Activated CD8-positive, alpha-beta memory T cell treated with anti-CD3 and anti-CD28 coated beads for 1 hour (primary cell): ENCODE results near the gene NLRP7.
"Not testable (repeated sequence)": the region's sequence is repeated elsewhere in the genome, so short reads cannot be mapped to it uniquely, and the experiment has no call there.

Source experiments
- DNase-seq, 2 donors: peaks; one replicate each; pipeline ENCODE4 v3.0.0-alpha.2; 2020; ENCODE audit warnings: low read depth in 1 of 2; ENCODE audit errors: extremely low read depth in 1 of 2

The NLRP7 gene

DNA sequence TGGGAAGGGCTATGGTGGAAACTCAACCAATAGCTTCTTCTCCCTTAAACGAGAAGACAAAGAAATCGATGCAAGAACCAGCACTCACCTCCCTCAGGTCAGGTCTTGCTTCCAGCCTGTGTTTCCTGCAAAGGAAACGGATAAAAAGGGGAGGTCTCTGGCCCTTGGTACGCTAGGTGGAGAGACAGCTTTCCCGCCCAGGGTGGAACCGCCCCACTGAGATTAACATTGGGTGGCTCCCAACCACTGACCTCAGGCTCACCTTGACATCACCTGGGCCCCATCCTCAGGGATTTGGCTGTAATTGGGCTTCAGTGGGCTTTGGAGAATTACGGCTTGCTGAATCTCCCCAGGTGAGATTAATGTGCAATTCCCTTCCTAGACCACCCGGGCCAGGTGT lies at the start of gene NLRP7:
NLRP7 (minus strand) TSS at position 150 of the 400 bp plus-strand sequence.
- no peak for DNase-seq

DNA sequence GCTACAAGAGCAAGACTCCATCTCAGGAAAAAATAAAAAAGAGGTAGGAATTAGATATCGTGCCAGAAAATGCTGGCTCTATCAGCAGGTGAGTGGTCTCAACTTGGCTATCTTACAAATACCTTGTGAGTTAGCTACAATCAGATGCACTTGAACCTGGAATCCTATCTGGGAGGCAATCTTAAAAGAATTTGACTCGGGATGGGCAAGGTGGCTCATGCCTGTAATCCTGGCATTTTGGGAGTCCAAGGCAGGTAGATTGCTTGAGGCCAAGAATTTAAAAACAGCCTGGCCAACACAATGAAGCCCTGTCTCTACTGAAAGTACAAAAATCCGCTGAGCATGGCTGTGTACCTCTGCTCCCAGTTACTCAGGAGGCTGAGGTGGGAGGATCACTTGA lies 48.2 kb upstream of the NLRP7 start:
- DNase-seq: no peak

DNA sequence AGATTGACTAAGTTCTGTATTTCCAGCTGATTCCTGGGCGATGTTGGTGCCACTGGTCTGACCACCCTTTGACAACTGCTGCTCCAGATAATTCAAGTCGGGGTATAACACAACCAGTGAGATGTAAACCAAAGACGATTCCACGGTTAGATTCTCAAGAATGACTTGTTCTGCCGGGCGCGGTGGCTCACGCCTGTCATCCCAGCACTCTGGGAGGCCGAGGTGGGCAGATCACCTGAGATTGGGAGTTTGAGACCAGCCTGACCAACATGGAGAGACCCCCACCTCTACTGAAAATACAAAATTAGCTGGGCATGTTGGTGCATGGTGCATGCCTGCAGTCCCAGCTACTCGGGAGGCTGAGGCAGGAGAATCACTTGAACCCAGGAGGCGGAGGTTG lies 42.2 kb upstream of the NLRP7 start:
- not testable (repeated sequence) for DNase-seq

DNA sequence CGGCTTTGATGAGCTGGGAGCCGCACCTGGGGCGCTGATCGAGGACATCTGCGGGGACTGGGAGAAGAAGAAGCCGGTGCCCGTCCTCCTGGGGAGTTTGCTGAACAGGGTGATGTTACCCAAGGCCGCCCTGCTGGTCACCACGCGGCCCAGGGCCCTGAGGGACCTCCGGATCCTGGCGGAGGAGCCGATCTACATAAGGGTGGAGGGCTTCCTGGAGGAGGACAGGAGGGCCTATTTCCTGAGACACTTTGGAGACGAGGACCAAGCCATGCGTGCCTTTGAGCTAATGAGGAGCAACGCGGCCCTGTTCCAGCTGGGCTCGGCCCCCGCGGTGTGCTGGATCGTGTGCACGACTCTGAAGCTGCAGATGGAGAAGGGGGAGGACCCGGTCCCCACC lies 35.2 kb upstream of the NLRP7 start:
- DNase-seq: not testable (repeated sequence)

DNA sequence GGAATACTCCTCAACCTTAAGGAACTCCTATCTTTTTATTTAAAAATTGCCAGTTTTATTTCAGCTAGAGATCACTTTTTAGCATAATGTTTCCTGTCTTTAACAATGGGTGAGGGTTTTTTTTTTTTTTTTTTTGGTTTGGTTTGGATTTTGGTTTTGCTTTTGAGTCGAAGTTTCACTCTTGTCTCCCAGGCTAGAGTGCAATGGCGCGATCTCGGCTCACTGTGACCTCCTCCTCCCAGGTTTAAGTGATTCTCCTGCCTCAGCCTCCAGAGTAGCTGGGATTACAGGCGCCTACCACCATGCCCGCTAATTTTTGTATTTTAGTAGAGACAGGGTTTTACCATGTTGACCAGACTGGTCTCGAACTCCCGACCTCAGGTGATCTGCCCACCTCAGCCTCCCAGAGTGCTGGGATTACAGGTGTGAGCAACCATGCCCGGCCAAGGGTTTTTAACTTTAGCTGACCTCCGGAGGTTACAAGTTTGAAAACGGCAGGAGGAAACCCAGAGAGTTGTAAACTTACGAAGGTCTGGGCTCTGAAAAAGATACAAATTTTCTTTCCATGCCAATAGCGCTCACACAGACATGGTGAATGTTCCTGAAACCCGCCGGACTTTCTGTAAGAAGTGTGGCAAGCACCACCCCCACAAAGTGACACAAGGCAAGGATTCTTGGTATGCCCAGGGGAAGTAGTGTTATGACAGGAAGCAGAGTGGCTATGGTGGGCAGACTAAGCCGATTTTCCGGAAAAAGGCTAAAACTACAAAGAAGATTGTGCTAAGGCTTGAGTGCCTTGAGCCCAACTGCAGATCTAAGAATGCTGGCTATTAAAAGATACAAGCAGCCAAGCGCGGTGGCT lies 26.1 kb upstream of the NLRP7 start:
- not testable (repeated sequence) for DNase-seq

DNA sequence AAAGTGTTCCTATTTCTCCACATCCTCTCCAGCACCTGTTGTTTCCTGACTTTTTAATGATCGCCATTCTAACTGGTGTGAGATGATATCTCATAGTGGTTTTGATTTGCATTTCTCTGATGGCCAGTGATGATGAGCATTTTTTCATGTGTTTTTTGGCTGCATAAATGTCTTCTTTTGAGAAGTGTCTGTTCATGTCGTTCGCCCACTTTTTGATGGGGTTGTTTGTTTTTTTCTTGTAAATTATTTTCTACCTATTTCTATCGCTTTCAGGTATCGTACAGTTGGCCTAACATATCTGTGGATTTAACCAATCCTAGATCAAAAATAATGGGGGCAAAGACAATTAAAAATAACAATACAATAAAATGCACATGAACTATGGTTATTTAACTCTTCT lies 24.1 kb upstream of the NLRP7 start:
- DNase-seq: not testable (repeated sequence)

DNA sequence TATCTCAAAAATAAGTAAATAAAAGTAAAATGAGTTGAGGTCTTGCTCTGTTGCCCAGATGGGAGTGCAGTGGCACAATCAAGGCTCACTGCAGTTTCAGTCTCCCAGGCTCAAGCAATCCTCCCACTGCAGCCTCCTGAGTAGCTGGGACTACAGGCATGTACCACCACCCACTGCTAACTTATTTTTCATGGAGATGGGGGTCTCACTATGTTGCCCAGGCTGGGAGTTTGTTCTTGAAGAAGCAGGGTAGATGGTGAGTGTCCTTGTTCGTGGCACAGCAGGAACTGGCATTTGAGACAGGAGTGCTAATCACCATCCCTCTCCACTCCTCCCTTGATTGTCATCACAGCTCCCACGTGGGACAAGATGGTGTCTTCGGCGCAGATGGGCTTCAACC lies 22.3 kb upstream of the NLRP7 start:
- DNase-seq: no peak

DNA sequence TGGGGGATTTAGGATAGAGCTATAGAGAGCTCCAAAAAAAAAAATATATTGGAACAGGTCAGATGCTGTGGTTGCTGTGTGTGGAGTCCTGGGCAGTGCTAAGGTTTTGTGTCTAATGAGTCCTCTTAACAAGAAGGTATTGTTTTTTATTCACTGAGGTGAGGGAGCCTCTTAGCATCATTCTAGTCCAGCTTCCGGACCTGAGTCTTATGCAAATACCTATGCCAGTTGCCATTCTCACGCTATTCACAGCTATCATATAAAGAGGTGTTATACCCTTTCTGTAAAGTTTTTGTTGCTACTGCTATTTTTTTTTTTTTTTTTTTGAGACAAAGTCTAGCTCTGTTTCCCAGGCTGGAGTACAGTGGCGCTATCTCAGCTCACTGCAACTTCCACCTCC lies 20.3 kb upstream of the NLRP7 start:
- no peak for DNase-seq

DNA sequence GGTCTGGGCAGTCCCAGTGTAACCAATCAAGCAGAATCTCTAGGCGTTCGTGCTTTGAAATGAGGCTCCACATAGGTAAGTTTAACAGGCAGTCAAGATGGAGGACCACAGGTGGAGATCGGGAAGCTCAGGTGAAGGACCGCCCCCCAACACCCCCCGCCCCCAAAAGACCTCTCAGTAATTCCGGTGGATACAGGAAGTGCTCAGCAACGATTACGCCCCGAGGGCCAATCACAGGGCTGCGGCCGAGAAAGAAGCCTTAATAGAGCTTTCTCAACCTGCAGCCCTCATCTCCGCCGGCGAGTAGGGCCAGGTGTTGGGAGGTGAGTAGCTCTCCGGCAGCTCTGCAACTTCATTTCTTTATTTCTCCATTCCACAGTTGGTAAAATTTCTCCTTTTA lies 17.7 kb upstream of the NLRP7 start:
- DNase-seq: not testable (repeated sequence)

DNA sequence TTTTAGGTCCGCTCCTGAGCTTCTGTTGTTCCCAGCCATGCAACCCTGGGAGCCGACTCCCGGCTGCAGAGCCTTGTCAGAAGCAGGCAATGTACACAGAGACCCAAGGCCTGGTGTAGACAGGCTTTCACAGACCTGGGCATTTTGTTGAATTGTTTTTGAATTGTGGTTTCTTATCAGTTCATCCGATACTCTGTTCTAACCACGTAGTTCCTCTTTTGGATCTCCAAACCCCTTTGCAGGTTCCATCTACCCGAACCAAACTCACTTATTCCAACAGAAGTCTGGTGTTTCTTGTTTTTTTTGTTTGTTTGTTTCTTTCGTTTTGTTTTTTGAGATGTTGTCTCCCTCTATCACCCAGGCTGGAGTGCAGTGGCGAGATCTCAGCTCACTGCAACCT lies 12.5 kb upstream of the NLRP7 start:
- no peak for DNase-seq

DNA sequence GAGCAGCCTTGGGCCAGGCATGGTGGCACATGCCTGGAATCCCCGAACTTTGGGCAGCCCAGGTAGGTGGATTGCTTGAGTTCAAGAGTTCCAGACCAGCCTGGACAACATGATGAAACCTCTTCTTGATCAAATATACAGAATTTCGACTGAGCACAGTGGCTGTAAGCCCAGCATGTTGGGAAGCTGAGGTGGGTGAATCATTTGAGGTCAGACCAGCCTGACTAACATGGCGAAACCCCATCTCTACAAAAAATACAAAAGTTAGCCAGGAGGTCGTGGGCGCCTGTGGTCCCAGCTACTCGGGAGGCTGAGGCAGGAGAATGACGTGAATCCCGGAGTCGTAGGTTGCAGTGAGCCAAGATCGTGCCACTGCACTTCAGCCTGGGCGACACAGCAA lies 8.0 kb upstream of the NLRP7 start:
- DNase-seq: no peak

DNA sequence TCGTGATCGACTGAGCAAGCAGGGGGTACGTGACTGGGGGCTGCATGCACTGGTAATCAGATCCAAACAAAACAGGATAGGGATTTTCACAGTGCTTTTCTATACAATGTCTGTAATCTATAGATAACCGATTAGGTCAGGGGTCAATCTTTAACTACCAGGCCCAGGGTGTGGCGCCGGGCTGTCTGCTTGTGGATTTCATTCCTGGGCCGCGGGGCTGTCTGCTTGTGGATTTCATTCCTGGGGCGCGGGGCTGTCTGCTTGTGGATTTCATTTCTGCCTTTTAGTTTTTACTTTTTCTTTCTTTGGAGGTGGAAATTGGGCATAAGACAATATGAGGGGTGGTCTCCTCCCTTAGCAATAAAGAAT lies 6.0 kb upstream of the NLRP7 start:
- not testable (repeated sequence) for DNase-seq

DNA sequence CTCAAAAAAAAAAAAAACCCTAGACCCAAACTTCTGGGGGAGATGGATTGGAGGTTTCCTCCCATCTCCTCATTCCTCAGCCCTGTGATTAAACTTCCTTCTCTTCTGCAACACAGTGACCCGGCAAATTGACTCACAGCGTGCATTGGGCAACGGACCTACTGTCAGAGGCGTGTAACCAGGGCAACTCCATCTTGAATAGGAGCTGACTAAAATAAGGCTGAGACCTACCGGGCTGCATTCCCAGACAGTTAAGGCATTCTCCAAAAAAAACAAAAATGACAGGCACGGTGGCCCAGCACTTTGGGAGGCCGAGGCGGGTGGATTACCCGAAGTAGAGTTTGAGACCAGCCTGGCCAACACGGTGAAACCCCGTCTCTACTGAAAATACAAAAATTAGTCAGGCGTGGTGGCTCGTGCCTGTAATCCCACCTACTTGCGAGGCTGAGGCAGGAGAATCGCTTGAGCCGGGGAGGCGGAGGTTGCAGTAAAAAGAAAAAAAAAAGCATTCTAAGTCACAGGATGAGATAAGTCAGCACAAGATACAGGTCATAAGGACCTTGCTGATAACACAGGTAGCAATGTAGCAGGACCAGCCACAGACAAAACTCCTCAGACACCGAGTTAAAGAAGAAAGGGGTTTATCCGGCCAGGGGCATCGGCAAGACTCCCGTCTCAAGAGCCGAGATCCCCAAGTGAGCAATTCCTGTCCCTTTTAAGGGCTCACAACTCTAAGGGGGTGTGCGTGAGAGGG lies 5.4 kb upstream of the NLRP7 start:
- no peak for DNase-seq

DNA sequence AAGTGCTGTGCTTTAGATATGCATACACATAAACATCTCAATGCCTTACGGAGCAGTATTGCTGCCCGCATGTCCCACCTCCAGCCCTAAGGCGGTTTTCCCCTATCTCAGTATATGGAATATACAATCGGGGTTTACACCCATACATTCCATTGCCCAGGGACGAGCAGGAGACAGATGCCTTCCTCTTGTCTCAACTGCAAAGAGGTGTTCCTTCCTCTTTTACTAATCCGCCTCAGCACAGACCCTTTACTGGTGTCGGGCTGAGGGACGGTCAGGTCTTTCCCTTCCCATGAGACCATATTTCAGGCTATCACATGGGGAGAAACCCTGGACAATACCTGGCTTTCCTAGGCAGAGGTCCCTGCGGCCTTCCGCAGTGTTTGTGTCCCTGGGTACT lies 3.2 kb upstream of the NLRP7 start:
- not testable (repeated sequence) for DNase-seq

DNA sequence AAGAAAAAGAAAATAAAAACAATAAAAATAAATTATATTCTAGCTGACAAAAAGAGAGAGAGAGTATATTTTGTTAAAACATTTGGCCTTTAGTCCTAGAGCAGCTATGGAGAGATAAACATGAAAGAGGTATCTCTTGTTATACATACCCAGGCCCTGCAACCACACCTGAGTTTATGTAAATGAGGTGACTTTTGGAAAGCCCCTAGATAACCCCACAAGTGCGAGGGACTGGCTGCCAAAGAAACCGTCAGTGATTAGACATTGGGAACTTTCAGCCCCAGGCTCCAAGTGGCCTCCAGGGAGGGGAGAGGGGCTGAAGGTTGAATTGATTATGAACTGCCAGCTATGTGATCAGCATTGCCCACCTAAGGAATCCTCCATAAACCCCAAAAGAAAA lies 2.1 kb upstream of the NLRP7 start:
- DNase-seq: no peak

DNA sequence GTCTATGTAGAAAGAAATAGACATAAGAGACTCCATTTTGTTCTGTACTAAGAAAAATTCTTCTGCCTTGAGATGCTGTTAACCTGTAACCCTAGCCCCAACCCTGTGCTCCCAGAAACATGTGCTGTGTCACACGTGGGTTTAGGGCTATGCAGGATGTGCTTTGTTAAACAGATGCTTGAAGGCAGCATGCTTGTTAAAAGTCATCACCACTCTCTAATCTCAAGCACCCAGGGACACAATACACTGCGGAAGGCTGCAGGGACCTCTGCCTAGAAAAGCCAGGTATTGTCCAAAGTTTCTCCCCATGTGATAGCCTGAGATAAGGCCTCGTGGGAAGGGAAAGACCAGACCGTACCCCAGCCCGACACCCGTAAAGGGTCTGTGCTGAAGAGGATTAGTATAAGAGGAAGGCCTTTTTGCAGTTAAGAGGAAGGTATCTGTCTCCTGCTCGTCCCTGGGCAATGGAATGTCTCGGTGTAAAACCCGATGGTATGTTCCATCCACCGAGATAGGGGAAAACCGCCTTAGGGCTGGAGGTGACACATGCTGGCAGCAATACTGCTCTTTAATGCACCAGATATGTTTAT lies 3.5 kb downstream of the NLRP7 start:
- DNase-seq: not testable (repeated sequence)

DNA sequence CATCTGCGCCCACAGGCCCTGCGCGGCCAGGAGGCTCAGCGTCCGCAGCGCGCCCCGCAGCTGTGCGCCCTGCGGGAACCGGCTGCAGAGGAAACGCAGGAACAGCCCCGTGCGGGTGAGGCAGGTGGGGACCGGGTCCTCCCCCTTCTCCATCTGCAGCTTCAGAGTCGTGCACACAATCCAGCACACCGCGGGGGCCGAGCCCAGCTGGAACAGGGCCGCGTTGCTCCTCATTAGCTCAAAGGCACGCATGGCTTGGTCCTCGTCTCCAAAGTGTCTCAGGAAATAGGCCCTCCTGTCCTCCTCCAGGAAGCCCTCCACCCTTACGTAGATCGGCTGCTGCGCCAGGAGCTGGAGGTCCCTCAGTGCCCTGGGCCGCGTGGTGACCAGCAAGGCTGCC lies 7.8 kb downstream of the NLRP7 start:
- not testable (repeated sequence) for DNase-seq

DNA sequence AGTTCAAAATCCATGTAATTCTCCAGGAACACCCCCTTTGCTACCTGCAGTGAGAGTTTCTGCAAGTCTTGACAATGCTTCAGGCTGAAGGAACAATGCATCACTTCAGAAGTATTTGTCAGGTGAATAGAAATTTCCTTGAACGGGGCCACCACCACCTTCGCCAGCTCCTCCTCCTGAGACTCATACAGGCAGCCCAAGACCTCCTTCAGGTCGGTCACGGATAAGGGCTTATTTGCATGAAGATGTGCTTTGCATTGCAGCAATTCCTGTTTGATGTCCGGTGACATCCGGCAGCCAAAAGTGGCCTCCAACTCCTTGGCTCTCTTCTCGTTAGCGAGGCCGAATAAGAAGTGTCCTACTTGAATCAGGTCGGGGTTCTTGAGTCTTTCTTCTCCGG lies 8.4 kb downstream of the NLRP7 start:
- DNase-seq: no peak

DNA sequence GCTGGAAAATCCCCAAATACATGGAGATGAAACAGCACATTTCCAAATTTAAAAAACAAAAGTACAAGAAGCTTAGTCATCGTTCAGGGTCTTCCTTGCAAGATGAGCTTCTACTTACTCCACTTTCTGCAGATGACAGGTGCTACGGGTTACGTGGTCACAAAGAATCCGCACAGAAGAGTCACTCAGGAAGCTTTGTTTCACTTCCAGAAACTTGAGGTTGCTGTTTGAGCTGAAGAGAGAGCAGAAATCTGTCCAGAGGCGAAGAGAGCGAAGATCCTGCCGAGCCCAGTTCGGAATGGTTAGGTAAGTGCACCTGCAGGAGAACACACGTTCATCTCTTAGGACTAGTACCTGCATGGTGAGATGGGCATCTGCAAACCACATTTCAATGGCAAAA lies 9.4 kb downstream of the NLRP7 start:
- DNase-seq: no peak

DNA sequence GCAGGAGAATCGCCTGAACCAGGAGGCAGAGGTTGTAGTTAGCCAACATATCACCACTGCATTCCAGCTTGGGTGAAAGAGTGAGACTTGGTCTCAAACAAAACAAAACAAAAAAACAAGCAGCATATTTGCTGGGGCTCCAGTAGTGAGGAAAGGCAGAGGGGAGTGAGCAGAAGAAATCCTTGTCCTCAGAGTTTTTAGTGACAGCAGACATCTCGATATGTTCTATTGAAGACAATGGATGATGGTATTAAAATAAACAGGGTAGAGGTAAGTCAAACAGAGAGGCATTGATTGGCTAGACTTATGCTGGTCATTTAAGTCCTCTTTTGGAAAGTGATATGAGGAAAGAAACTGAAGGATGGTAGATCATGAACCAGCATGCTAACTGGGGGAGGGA lies 19.0 kb downstream of the NLRP7 start:
- no peak for DNase-seq

DNA sequence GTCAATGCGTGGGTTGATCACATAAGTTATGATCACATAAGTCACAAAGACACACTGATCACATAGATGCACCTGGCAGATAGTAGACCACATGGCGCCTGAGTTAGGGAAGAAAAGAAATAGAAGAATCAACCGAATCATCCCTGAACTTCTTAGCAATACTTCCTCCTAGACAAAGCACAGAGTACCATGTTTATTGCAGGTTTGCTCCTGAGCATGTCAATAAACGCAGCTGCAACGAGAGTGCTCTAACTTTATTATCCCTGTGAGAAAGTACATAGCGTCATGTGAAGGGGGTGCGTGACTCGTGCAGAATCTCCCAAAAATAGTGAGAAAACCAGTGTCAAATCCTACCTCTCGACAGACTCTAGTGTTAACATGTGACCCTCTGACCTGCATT lies 24.1 kb downstream of the NLRP7 start:
- DNase-seq: no peak

DNA sequence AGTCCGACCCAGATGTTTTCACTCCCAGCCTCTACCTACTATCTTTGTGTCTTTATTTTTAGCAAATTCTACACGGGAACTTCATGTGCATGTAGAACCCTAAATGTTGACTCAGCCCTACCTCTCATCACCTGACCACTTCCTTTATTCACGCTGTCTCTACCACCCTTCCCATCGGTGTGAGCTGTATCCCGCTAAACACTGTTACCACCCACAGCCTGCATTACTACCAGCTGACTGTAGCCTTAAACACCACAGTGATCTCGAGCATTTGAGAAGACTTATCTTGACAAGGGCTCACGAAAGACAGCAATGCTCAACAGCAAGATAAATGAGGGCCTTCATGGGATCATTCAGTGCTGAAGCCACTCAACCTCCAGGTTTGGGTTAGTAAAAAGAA lies 26.2 kb downstream of the NLRP7 start:
- no peak for DNase-seq
